Body of pancreas (tissue), 4 donors: ENCODE measurements around the gene ARID1B.

ENCODE experiments used
- POLR2A ChIP-seq, 3 donors: fragments of 450-650 bp; IDR thresholded peaks; one replicate each; pipeline ENCODE4 v1.6.1; 2016; ENCODE audit warnings: antibody characterized with exemption in 3 of 3, mild to moderate bottlenecking in 2 of 3
- TF ChIP-seq, protein P1 (sequence below), 7 experiments: fragments of 450-650 bp in 4 of 7; fragments of 200-600 bp in 3 of 7; sonication (generic) in 3 of 7; IDR thresholded peaks; one replicate each; pipeline ENCODE4 v1.5.1; 2016 to 2019; ENCODE audit warnings: antibody characterized with exemption in 7 of 7

DNA sequence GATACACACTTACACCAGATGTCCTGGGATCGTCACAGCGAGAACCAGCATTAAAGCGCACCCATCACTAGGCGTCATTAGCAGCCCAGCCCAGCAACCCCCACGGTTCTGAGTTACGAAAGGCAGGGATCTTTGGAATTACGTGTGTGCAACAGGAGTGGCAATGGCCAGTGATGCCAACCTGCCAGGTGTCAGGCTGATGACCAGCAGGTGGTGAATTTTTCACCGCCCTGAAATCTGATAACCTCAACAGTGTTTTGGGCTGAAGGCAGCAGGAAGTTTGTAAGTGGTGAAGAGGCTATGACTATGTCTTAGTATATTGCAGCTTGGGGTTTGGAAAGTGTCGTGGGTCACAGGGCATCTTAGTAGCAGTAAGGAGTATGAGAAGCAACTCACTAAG, 380.1 kb downstream of the ARID1B start:
- TF ChIP-seq, protein P1, sequence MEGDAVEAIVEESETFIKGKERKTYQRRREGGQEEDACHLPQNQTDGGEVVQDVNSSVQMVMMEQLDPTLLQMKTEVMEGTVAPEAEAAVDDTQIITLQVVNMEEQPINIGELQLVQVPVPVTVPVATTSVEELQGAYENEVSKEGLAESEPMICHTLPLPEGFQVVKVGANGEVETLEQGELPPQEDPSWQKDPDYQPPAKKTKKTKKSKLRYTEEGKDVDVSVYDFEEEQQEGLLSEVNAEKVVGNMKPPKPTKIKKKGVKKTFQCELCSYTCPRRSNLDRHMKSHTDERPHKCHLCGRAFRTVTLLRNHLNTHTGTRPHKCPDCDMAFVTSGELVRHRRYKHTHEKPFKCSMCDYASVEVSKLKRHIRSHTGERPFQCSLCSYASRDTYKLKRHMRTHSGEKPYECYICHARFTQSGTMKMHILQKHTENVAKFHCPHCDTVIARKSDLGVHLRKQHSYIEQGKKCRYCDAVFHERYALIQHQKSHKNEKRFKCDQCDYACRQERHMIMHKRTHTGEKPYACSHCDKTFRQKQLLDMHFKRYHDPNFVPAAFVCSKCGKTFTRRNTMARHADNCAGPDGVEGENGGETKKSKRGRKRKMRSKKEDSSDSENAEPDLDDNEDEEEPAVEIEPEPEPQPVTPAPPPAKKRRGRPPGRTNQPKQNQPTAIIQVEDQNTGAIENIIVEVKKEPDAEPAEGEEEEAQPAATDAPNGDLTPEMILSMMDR (IDR thresholded peaks at IDR 0.05), result no peak
- TF ChIP-seq POLR2A (IDR thresholded peaks at IDR 0.05), result no peak
